H1 (cell line): Measurements from ENCODE around the gene OR13J1. TPM values are rescaled to one million over a fixed set of nuclear protein-coding genes. Genes with fewer than 3 reads are reported as not detected.

Experiments
- CTBP2 ChIP-seq: IDR thresholded peaks from 2 replicates; pipeline ENCODE4 v1.7.0; 2011; ENCODE audit warnings: borderline replicate concordance, mild to moderate bottlenecking, moderate library complexity, mixed read lengths, low read length; ENCODE audit not compliant: insufficient read depth, insufficient read length
- CTCF ChIP-seq, 3 experiments: IDR thresholded peaks; 1 replicate in 2 of 3; 2 replicates in 1 of 3; pipeline versions ENCODE4 v1.5.1 to v1.6.1; 2011; ENCODE audit warnings: low read length in 3 of 3, mild to moderate bottlenecking in 3 of 3, inconsistent platforms in 2 of 3, low read depth in 1 of 3, moderate library complexity in 1 of 3; ENCODE audit not compliant: insufficient read depth in 1 of 3; ENCODE audit errors: control extremely low read depth in 1 of 3
- EP300 ChIP-seq, 2 experiments: IDR thresholded peaks; 1 replicate in 1 of 2; 2 replicates in 1 of 2; pipeline ENCODE4 v1.6.1; 2011 to 2012; ENCODE audit warnings: low read depth in 2 of 2, low read length in 2 of 2, mild to moderate bottlenecking in 2 of 2, borderline replicate concordance in 1 of 2, inconsistent platforms in 1 of 2, moderate library complexity in 1 of 2
- GABPA ChIP-seq: IDR thresholded peaks from 2 replicates; pipeline ENCODE4 v1.6.1; 2011; ENCODE audit warnings: mild to moderate bottlenecking, low read length, moderate library complexity, borderline replicate concordance; ENCODE audit not compliant: insufficient read depth
- polyA plus RNA-seq, 7 experiments: library from polyadenylated mRNA; depleted of rRNA in 3 of 7; stranded (reverse) in 5 of 7; unstranded in 2 of 7; fragments of >200 nt in 5 of 7; fragments of 200-250 nt in 2 of 7; gene quantifications; 1 replicate in 5 of 7; 2 replicates in 1 of 7; 4 replicates in 1 of 7; pipeline versions ENCODE4 v1.2.1 to v1.2.3, GENCODE V29; 2011 to 2013; ENCODE audit warnings: missing spikeins in 2 of 7, mixed read lengths in 2 of 7
- total RNA-seq: library from RNA; stranded (reverse); fragmentation: NEBNext Ultra II Directional; extraction: Animal tissue kit (Norgen Biotek cat#: 25700); gene quantifications from 2 replicates; pipeline ENCODE4 v1.2.1, GENCODE V29; 2021

OR13J1 gene
- total and polyA plus RNA-seq, 2 of the 8 experiments (the other 6 are each of a cell fraction or from before 2014, with no cell fraction given), result not detected

GRCh38 chr9:35859990-35860339 lies 10.2 kb downstream of the OR13J1 start (continued):
- TF ChIP-seq GABPA (no peak), CTCF (IDR thresholded peaks at IDR 0.05; ENCODE audit: control extremely low read depth in 1 of 3, insufficient read depth in 1 of 3, low read depth in 1 of 3, low read length in 3 of 3) (no peak), CTBP2 (no peak), EP300 (IDR thresholded peaks at IDR 0.05; ENCODE audit: borderline replicate concordance in 1 of 2, low read depth in 2 of 2, low read length in 2 of 2) (no peak)
- TF ChIP-seq, all 59 proteins: peak for 0
